ENCODE results near the gene TMEFF2.

Gene TMEFF2

GRCh38 chr2:192194866-192195547 lies at the start of gene TMEFF2:
Gene TMEFF2 (minus strand): TSS chr2:192194933. CDS start chr2:192194524, 409 bp downstream.
- in situ Hi-C loops (cut with HindIII; ENCODE audit: low sequenced_read_pairs): no loop called here

GRCh38 chr2:192243488-192243887 lies 48.8 kb upstream of the TMEFF2 start:
- in situ Hi-C loops (cut with HindIII; ENCODE audit: low sequenced_read_pairs): no loop called here

- in situ Hi-C loops (cut with HindIII; ENCODE audit: low sequenced_read_pairs): no loop called here
Observed at GRCh38 chr2:192236136-192236535, 41.4 kb upstream of the TMEFF2 start.

GRCh38 chr2:192230889-192231453 lies 36.2 kb upstream of the TMEFF2 start:
- in situ Hi-C loops (cut with HindIII; ENCODE audit: low sequenced_read_pairs): no loop called here

- in situ Hi-C loops (cut with HindIII; ENCODE audit: low sequenced_read_pairs): no loop called here
Observed at GRCh38 chr2:192228685-192229084, 34.0 kb upstream of the TMEFF2 start.

- in situ Hi-C loops (cut with HindIII; ENCODE audit: low sequenced_read_pairs): loop anchor here (5.0 kb wide), 1 partner anchor 58 kb away; no protein-coding TSS in a partner anchor
Observed at GRCh38 chr2:192218970-192219369, 24.2 kb upstream of the TMEFF2 start.

GRCh38 chr2:192218377-192218776 lies 23.6 kb upstream of the TMEFF2 start:
- in situ Hi-C loops (cut with HindIII; ENCODE audit: low sequenced_read_pairs): loop anchor here (5.0 kb wide), 1 partner anchor 59 kb away; no protein-coding TSS in a partner anchor

- in situ Hi-C loops (cut with HindIII; ENCODE audit: low sequenced_read_pairs): loop anchor here (5.0 kb wide), 1 partner anchor 61 kb away; no protein-coding TSS in a partner anchor
Observed at GRCh38 chr2:192216336-192216735, 21.6 kb upstream of the TMEFF2 start.

- in situ Hi-C loops (cut with HindIII; ENCODE audit: low sequenced_read_pairs): loop anchor here (5.0 kb wide), 1 partner anchor 62 kb away; no protein-coding TSS in a partner anchor
Observed at GRCh38 chr2:192215096-192215877, 20.6 kb upstream of the TMEFF2 start.

GRCh38 chr2:192208848-192209247 lies 14.1 kb upstream of the TMEFF2 start:
- in situ Hi-C loops (cut with HindIII; ENCODE audit: low sequenced_read_pairs): no loop called here

- in situ Hi-C loops (cut with HindIII; ENCODE audit: low sequenced_read_pairs): no loop called here
Observed at GRCh38 chr2:192206399-192206798, 11.7 kb upstream of the TMEFF2 start.

- in situ Hi-C loops (cut with HindIII; ENCODE audit: low sequenced_read_pairs): no loop called here
Observed at GRCh38 chr2:192203876-192204275, 9.1 kb upstream of the TMEFF2 start.

GRCh38 chr2:192202373-192202772 lies 7.6 kb upstream of the TMEFF2 start:
- in situ Hi-C loops (cut with HindIII; ENCODE audit: low sequenced_read_pairs): no loop called here

GRCh38 chr2:192201116-192201515 lies 6.4 kb upstream of the TMEFF2 start:
- in situ Hi-C loops (cut with HindIII; ENCODE audit: low sequenced_read_pairs): no loop called here

GRCh38 chr2:192197357-192197756 lies 2.6 kb upstream of the TMEFF2 start:
- in situ Hi-C loops (cut with HindIII; ENCODE audit: low sequenced_read_pairs): no loop called here

GRCh38 chr2:192196421-192197194 lies 1.9 kb upstream of the TMEFF2 start:
- in situ Hi-C loops (cut with HindIII; ENCODE audit: low sequenced_read_pairs): no loop called here

GRCh38 chr2:192195548-192196418 lies 1.1 kb upstream of the TMEFF2 start:
- in situ Hi-C loops (cut with HindIII; ENCODE audit: low sequenced_read_pairs): no loop called here

- in situ Hi-C loops (cut with HindIII; ENCODE audit: low sequenced_read_pairs): no loop called here
Observed at GRCh38 chr2:192194265-192194865, 368 bp downstream of the TMEFF2 start.

- in situ Hi-C loops (cut with HindIII; ENCODE audit: low sequenced_read_pairs): no loop called here
Observed at GRCh38 chr2:192190474-192190873, 4.3 kb downstream of the TMEFF2 start.

- in situ Hi-C loops (cut with HindIII; ENCODE audit: low sequenced_read_pairs): no loop called here
Observed at GRCh38 chr2:192186806-192187205, 7.9 kb downstream of the TMEFF2 start.

Data from endothelial cell of hepatic sinusoid (primary cell).